OCI-LY7 (cell line): Measurements from ENCODE around the gene ANXA4. TPM values are rescaled to one million over a fixed set of nuclear protein-coding genes. Genes with fewer than 3 reads are reported as not detected.
A peak's percentile ranks its signal among the peaks of the same experiment; 100 is the strongest.

Experiments used
- BruUV-seq: library from RNA; stranded (reverse); fragments of 400-500 nt; replicated peaks from 2 replicates; lab custom pipeline; 2021; lab: Mats Ljungman, UMichigan
- CTCF ChIA-PET: fragments of 300-600 bp; sonication (Branson Sonifier 250); formaldehyde crosslinking; loops from one replicate; lab custom pipeline; 2022; ENCODE audit warnings: antibody characterized with exemption; ENCODE audit not compliant: unreplicated experiment; lab: Charles Lee
- POLR2A ChIA-PET: fragments of 300-600 bp; sonication (Branson Sonifier 250); formaldehyde crosslinking; loops from one replicate; lab custom pipeline; 2022; ENCODE audit warnings: antibody characterized with exemption; lab: Charles Lee
- DNase-seq: peaks from one replicate; pipeline ENCODE4 v3.0.0-alpha.2; 2015; ENCODE audit warnings: low spot score
- H2AFZ ChIP-seq: fragments of 200-600 bp; sonication (generic), shearing (Covaris generic); 2 replicates; pipeline ENCODE4 v1.6.1; 2014; ENCODE audit warnings: mild to moderate bottlenecking, antibody characterized with exemption, low read length, moderate library complexity
- H3K27ac ChIP-seq: fragments of 200-600 bp; sonication (generic); 2 replicates; pipeline ENCODE4 v1.5.1; 2014; ENCODE audit warnings: mixed run types, low read depth, mild to moderate bottlenecking, moderate library complexity, low read length, inconsistent platforms; ENCODE audit not compliant: poor library complexity, severe bottlenecking
- H3K36me3 ChIP-seq: fragments of 200-600 bp; sonication (generic); 2 replicates; pipeline ENCODE4 v1.6.1; 2014; ENCODE audit warnings: mild to moderate bottlenecking, antibody characterized with exemption, low read length, moderate library complexity, mixed read lengths; ENCODE audit not compliant: insufficient read depth
- H3K4me1 ChIP-seq: fragments of 200-600 bp; sonication (generic); 2 replicates; pipeline ENCODE4 v1.5.1; 2014; ENCODE audit warnings: mild to moderate bottlenecking, low read length; ENCODE audit not compliant: insufficient read depth, poor library complexity, severe bottlenecking
- H3K4me2 ChIP-seq: fragments of 200-600 bp; sonication (generic); 2 replicates; pipeline ENCODE4 v1.6.1; 2014; ENCODE audit warnings: mild to moderate bottlenecking, low read length
- H3K4me3 ChIP-seq: fragments of 200-600 bp; sonication (generic); 2 replicates; pipeline ENCODE4 v1.5.1; 2014; ENCODE audit warnings: mild to moderate bottlenecking, low read depth, low read length; ENCODE audit not compliant: poor library complexity, severe bottlenecking
- H3K79me2 ChIP-seq: fragments of 200-600 bp; sonication (generic); 2 replicates; pipeline ENCODE4 v1.6.1; 2016; ENCODE audit warnings: low read depth, mild to moderate bottlenecking, low read length, moderate library complexity, mixed read lengths; ENCODE audit not compliant: insufficient read depth
- H3K9me2 ChIP-seq: fragments of 200-600 bp; sonication (generic); 2 replicates; pipeline ENCODE4 v1.6.1; 2016; ENCODE audit warnings: mild to moderate bottlenecking, low read length, mixed read lengths; ENCODE audit not compliant: insufficient read depth
- H3K9me3 ChIP-seq: fragments of 200-600 bp; sonication (generic); 2 replicates; pipeline ENCODE4 v1.6.1; 2014; ENCODE audit warnings: mild to moderate bottlenecking, mixed run types, low read length, mixed read lengths
- H4K20me1 ChIP-seq: fragments of 200-600 bp; sonication (generic); 2 replicates; pipeline ENCODE4 v1.6.1; 2014; ENCODE audit warnings: mild to moderate bottlenecking, antibody characterized with exemption, low read length, moderate library complexity, mixed read lengths; ENCODE audit not compliant: insufficient read depth
- CTCF ChIP-seq: fragments of 200-600 bp; sonication (generic); conservative IDR thresholded peaks from 2 replicates; pipeline ENCODE4 v1.5.1; 2014; ENCODE audit warnings: mild to moderate bottlenecking, antibody characterized with exemption, low read length, moderate library complexity, mixed read lengths
- EZH2phosphoT487 ChIP-seq: fragments of 200-600 bp; sonication (generic); IDR thresholded peaks from 2 replicates; pipeline ENCODE4 v1.6.1; 2018; ENCODE audit warnings: low read depth, borderline replicate concordance, mild to moderate bottlenecking, mixed run types, antibody characterized with exemption, low read length, moderate library complexity, mixed read lengths
- intact Hi-C: fragments of 100-400 bp; cut with micrococcal nuclease; formaldehyde crosslinking; loops from one replicate; pipeline ENCODE4 v1.10.0; 2022; ENCODE audit not compliant: unreplicated experiment
- total RNA-seq, 2 experiments: library from RNA; depleted of rRNA in 1 of 2; stranded (reverse); fragments of >200 nt in 1 of 2; shearing (Covaris generic) in 1 of 2; gene quantifications; 2 replicates each; pipeline ENCODE4 v1.2.3, GENCODE V29; 2014 to 2022

Gene ANXA4
- total RNA-seq, 2 experiments from 2014 or later: 0.38 to 3.5 TPM

- Histone ChIP-seq H3K79me2 (no peaks in the 10 kb centered on the region), H3K4me3 (peak overlapping the region; percentile 54)
- no TSS peak for BruUV-seq
These were observed 17.3 kb upstream of the ANXA4 start for GRCh38 chr2:69724540-69725159.

GRCh38 chr2:69725706-69726360 is 16.1 kb upstream of the ANXA4 start:
- intact Hi-C loops: loop anchor here (2.0 to 10.0 kb wide), 2 partner anchors 417 to 579 kb away; partner anchors contain the start of gene FAM136A
- Histone ChIP-seq H3K36me3 (no peaks in the 10 kb centered on the region), H3K79me2 (no peaks in the 10 kb centered on the region), H3K4me3 (no peak overlapping the region), H3K9me2 (no peaks in the 10 kb centered on the region), H2AFZ (no peak overlapping the region), H3K4me1 (no peaks in the 10 kb centered on the region), H3K9me3 (no peaks in the 10 kb centered on the region), H4K20me1 (no peaks in the 10 kb centered on the region), H3K4me2 (no peak overlapping the region), H3K27ac (no peak overlapping the region)
- POLR2A ChIA-PET: interaction anchor here (1.3 to 3.9 kb wide), 2 partner anchors 8 to 91 kb away, joined by 8 to 33 read pairs; no protein-coding TSS in a partner anchor
- BruUV-seq: no TSS peak
- CTCF ChIA-PET: interaction anchor here (0.9 to 2.4 kb wide), 4 partner anchors 86 to 104 kb away, joined by 3 to 27 read pairs (median 6); partner anchors contain the start of gene GMCL1
- DNase-seq: no peak
- no peak for TF ChIP-seq CTCF
- TF ChIP-seq EZH2phosphoT487: no peak

More at GRCh38 chr2:69724540-69725159, 17.3 kb upstream of the ANXA4 start:
- no peak overlapping the region for H3K27ac ChIP-seq
- ChIA-PET CTCF (interaction anchor here (0.6 to 2.4 kb wide), 8 partner anchors 24 to 568 kb away, joined by 3 to 27 read pairs (median 4); partner anchors contain the start of genes GMCL1 and MXD1), POLR2A (interaction anchor here (0.6 to 3.9 kb wide), 9 partner anchors 9 to 188 kb away, joined by 3 to 33 read pairs (median 4); no protein-coding TSS in a partner anchor)
- H2AFZ ChIP-seq: peak overlapping the region; percentile 71
- TF ChIP-seq EZH2phosphoT487 (no peak), CTCF (peak; percentile 91)
- H4K20me1 ChIP-seq: no peaks in the 10 kb centered on the region
- H3K4me1 ChIP-seq: no peaks in the 10 kb centered on the region
- H3K9me3 ChIP-seq: no peaks in the 10 kb centered on the region
- H3K4me2 ChIP-seq: peak overlapping the region; percentile 66
- intact Hi-C loops: loop anchor here (1.0 to 10.0 kb wide), 4 partner anchors 93 to 580 kb away; partner anchors contain the start of gene FAM136A
- no peaks in the 10 kb centered on the region for H3K36me3 ChIP-seq
- no peaks in the 10 kb centered on the region for H3K9me2 ChIP-seq
- peak; percentile 79 for DNase-seq
